ENCODE results near the gene PTGDR2. TPM values are rescaled to one million over a fixed set of nuclear protein-coding genes. Genes with fewer than 3 reads are reported as not detected.
A peak's percentile ranks its signal among the peaks of the same experiment; 100 is the strongest.

PTGDR2 gene
- total RNA-seq, 4 donors from 2014 or later, result 0.21 to 4.6 (median 0.49) TPM; not detected in 1

DNA sequence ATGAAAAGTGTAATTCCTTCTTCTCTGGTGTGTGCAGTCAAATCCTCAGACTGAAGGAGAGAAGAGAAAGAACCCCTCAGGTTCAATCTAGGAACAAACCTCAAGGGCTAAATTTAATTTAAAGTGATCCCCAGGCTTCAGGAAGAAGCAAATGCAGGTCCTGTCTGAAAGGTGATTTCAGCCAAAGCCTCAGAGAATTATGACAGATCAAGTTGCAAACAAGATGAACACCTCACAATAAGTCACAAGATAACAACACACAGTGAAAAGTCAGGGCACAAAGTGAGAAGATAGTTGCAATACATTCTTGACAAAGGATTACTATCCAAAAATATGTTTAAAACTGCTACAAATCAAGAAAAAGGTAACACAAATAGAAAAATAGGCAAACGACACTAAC, 23.4 kb upstream of the PTGDR2 start:
- intact Hi-C loops (cut with DNase I; ENCODE audit: low total_unique reads), result no loop called here
- H3K27ac ChIP-seq, result no peak overlapping the region

GRCh38 chr11:60878245-60879101, 22.7 kb upstream of the PTGDR2 start:
- DNase-seq, result peak in 1 of 2 donors; percentile 6
- H3K36me3 ChIP-seq, result no peaks in the 10 kb centered on the region

More for the DNA sequence above, 23.4 kb upstream of the PTGDR2 start:
- TF ChIP-seq POLR2A (IDR thresholded peaks at IDR 0.05) (no peak), CTCF (IDR thresholded peaks at IDR 0.05) (no peak)
- H3K9me3 ChIP-seq, result no peaks in the 10 kb centered on the region
- DNase-seq, result no peak
- no peak overlapping the region for H3K4me3 ChIP-seq
- H3K27me3 ChIP-seq, result no peaks in the 10 kb centered on the region
- no peaks in the 10 kb centered on the region for H3K36me3 ChIP-seq
- no peaks in the 10 kb centered on the region for H3K4me1 ChIP-seq

DNA sequence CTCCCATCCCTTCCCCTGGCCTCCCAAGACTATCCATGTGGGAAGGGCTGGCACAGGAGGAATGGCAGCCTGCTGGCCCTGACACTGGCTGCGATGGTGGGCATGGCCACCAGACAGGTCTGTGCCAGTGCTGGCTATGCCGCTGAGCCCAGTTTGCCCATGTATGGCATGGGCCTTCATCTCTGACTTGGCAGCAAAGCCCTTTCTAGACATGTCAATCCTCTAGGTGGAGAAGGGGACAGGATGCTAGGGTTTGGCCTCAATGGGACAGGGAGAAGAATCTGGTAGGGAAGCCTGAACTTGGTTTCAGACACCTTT, 20.4 kb upstream of the PTGDR2 start:
- no peaks in the 10 kb centered on the region for H3K4me1 ChIP-seq
- intact Hi-C loops (cut with DNase I; ENCODE audit: low total_unique reads), result no loop called here
- no peak for TF ChIP-seq CTCF (IDR thresholded peaks at IDR 0.05)
- H3K27ac ChIP-seq, result no peak overlapping the region
- no peaks in the 10 kb centered on the region for H3K27me3 ChIP-seq
- H3K36me3 ChIP-seq, result no peaks in the 10 kb centered on the region
- peak in 1 of 2 donors; percentile 1 for DNase-seq
- no peaks in the 10 kb centered on the region for H3K9me3 ChIP-seq
- no peak overlapping the region for H3K4me3 ChIP-seq

More at GRCh38 chr11:60878245-60879101, 22.7 kb upstream of the PTGDR2 start:
- Histone ChIP-seq H3K27me3 (no peaks in the 10 kb centered on the region), H3K9me3 (no peaks in the 10 kb centered on the region), H3K27ac (peak overlapping the region in 1 of 2 donors; percentile 64), H3K4me3 (no peak overlapping the region), H3K4me1 (no peaks in the 10 kb centered on the region)
- intact Hi-C loops (cut with DNase I; ENCODE audit: low total_unique reads), result no loop called here
- TF ChIP-seq CTCF (IDR thresholded peaks at IDR 0.05) (no peak), POLR2A (IDR thresholded peaks at IDR 0.05) (no peak)

GRCh38 chr11:60875366-60876167, 19.8 kb upstream of the PTGDR2 start:
- no peak for TF ChIP-seq CTCF (IDR thresholded peaks at IDR 0.05)
- TF ChIP-seq POLR2A (IDR thresholded peaks at IDR 0.05), result no peak
- no peak overlapping the region for H3K27ac ChIP-seq
- peak in 1 of 2 donors; percentile 4 for DNase-seq
- intact Hi-C loops (cut with DNase I; ENCODE audit: low total_unique reads), result no loop called here
- H3K4me1 ChIP-seq, result no peaks in the 10 kb centered on the region
- no peaks in the 10 kb centered on the region for H3K36me3 ChIP-seq
- H3K27me3 ChIP-seq, result no peaks in the 10 kb centered on the region
- H3K4me3 ChIP-seq, result no peak overlapping the region
- no peaks in the 10 kb centered on the region for H3K9me3 ChIP-seq

Measured in uterus (tissue), 4 donors.